Activated CD8-positive, alpha-beta memory T cell treated with anti-CD3 and anti-CD28 coated beads for 48 hours (primary cell): ENCODE data around the gene CCDC158.
"Not testable (repeated sequence)": the region's sequence is repeated elsewhere in the genome, so short reads cannot be mapped to it uniquely, and the experiment has no call there.

Experiments
- DNase-seq, 3 experiments: peaks; one replicate each; pipeline ENCODE4 v3.0.0-alpha.2; 2020; ENCODE audit warnings: low read depth in 2 of 3, low spot score in 2 of 3

CCDC158 gene

GRCh38 chr4:76430519-76431388 is 9.8 kb upstream of the CCDC158 start:
- DNase-seq, result no peak

- no peak for DNase-seq
Observed at GRCh38 chr4:76429636-76430035, 8.7 kb upstream of the CCDC158 start.

- no peak for DNase-seq
Observed at GRCh38 chr4:76426272-76426671, 5.3 kb upstream of the CCDC158 start.

- not testable (repeated sequence) for DNase-seq
Observed at GRCh38 chr4:76423159-76423558, 2.2 kb upstream of the CCDC158 start.

DNA sequence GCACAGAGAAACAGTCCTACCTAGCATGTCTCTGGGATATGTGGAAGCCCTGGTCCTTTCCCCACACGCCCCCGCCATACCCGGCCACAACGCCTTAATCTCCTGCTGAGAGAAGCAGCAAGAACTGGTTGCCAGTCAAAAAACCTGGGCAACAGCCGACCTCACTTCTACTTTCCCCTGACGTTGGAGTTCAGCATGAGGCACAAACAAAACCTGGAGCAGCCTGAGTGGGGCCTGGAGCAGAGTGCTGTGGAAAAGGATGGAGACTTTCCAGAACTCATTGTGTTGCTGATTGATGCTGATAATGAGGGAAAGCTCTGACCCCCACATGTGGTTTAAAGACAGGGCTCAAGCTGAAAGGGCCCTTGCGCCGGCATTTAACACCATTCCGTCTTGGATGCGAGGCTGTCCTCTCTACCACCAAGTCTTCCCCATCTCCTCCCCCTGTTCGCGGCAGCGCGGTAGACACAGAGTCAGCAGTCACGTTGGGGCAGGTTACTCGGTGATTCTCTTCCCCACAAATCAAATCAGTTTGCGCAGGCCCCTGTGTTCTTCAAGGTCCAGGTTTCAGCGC is 666 bp downstream of the CCDC158 start:
- no peak for DNase-seq

- DNase-seq, result no peak
Observed at GRCh38 chr4:76410636-76411035, 10.3 kb downstream of the CCDC158 start.

GRCh38 chr4:76407440-76408119 is 13.4 kb downstream of the CCDC158 start:
- DNase-seq, result no peak

GRCh38 chr4:76406081-76406480 is 14.9 kb downstream of the CCDC158 start:
- no peak for DNase-seq

- no peak for DNase-seq
Observed at GRCh38 chr4:76401654-76402053, 19.3 kb downstream of the CCDC158 start.

DNA sequence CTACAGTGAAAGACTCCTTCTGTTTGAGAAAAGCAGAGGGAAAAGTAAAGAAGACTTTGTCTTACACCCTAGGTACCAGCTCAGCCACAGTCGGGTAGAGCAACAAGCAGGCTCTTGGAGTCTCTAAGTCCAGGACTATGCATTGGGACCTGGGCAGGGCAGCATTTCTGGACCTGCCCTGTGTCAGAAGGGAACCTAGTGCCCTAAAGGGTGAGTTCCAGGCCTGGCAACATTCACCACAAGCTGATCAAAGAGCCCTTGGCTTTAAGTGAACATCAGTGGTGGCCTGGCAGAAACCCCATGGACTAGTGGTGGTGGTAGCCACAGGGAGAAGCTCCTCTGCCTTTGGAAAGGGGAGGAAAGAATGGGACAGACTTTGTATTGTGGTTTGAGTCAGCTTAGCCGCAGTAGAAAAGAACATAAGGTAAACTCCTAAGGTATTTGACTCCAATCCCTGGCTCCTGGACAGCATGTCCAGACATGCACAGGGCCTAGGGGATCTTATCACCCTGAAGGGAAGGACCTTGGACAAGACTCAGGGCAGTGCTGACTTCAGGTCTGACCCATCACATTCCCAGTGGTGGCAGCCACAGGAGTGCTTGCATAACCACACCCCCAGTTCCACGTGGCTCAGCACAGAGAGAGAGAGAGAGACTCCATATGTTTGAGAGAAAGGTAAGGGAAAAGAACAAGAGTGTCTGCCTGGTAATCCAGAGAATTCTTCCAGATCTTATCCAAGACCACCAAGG is 32.6 kb downstream of the CCDC158 start:
- no peak for DNase-seq

DNA sequence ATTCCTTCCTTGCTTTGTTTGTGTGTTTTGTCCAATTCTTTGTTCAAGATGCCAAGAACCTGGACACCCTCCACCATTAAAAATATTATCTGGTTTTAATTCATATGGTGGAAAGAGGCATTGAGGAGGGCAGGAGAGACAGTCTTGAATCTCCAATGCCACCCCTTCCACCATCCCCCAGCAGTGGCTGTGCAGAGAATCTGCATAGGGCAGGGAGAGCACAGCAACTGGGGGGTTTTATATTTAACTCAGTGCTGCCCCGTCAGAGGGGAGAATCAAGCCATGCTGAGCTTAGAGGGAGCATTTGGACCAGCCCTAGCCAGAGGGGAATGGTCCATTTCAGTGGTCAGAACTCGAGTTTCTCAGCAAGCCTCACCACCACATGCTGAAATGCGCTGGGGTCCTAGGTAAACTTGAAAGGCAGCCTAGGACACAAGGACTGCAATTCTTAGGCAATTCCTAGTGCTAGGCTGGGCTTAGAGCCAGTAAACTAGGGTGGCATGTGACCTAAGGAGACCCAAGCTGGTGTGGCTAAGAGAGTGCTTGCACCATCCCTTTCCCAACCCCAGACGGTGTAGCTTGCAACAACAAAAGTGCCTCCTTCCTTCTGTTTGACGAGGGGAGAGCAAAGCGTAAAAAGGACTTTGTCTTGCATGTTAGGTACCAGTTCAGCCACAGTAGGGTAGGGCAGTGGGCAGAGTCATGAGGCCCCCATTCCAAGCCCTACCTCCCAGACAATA is 34.2 kb downstream of the CCDC158 start:
- DNase-seq, result no peak

DNA sequence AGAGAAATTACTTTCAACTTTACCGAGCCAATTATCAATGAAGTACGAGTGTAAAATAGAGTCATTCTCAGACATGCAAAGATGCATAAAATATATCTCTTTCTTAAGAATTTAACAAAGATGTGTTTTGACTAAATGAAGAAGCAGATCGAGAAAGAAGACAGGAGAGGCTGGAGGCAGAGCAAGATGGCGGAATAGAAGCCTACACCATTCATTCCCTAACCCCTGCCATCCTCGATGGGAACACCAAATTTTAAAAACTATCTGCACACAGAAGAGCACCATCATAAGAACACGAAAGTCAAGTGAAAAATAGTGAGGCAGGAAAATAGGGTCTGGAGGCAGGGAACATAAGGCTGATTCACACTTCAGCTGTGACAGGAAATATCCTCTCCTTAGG is 35.0 kb downstream of the CCDC158 start:
- DNase-seq, result no peak

DNA sequence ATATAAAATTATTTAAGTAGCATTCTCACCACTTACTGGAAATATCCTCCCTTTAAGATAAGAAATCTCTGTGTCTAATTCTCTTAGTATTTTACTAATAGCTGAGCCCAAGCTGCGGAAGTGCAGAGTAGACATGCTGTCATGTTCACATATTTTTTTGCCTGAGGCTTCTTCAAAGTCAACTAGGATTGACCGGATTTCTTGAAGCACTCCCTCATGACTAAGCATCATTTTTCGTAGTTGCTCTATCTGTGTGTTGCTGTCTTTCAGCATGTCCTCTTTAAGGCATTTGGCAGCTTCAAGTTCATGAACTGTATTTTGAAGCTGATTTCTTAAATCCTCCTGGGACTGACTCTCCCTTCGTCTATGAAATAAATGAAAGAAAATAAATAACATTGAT is 36.9 kb downstream of the CCDC158 start:
- no peak for DNase-seq

DNA sequence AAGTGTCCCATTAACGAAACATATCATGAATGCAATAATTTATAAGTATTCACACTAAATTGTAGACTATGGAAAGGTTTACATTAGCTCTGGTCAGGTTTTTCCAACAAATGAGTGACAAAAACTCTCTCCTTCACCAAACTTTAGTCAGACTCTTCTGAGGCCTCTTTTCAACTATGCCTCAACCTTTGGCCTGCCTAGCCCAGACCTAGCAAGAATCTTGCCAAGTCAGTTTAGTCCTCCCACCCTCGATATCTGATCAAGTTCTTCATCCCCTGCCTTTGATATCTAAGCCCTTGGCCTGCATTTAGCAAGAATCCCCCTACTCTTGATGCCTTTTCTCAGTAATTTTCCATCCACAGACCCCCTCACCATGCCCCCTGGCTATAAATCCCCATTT is 37.9 kb downstream of the CCDC158 start:
- DNase-seq, result no peak

DNA sequence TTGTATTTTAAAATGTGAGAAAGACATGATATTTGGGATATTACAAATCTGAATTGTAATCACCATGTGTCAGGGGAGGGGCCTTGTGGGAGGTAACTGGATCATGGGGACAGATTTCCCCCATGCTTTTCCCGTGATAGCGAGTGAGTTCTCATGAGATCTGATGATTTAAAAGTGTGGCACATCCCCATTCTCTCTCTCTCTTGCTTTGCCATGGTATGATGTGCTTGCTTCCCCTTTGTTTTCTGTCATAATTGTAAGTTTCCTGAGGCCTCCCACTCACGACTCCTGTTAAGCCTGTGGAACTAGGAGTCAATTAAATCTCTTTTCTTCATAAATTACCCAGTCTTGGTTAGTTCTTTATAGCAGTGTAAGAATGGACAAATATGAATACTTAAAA is 39.0 kb downstream of the CCDC158 start:
- no peak for DNase-seq

- no peak for DNase-seq
Observed at GRCh38 chr4:76380561-76380960, 40.4 kb downstream of the CCDC158 start.

- no peak for DNase-seq
Observed at GRCh38 chr4:76377911-76378310, 43.0 kb downstream of the CCDC158 start.

- no peak for DNase-seq
Observed at GRCh38 chr4:76377481-76377901, 43.5 kb downstream of the CCDC158 start.

DNA sequence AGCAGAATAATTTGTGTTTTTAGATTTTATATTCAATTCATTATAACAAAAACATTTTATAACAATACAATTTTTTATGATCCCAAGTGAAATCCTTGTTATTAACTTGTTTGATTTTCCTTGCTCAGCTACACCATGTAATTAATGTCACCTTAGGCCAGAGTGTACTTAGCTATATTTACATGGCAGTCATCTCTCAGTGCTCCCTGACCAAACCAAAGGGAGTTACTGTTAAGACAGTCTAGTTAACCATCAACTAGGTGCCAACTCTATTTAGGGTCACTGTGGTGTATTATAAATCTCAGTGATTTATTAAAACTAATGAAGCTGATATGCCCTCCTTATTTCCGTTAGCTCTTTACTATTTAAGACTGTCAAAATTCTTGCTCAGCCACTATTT is 44.4 kb downstream of the CCDC158 start:
- no peak for DNase-seq

GRCh38 chr4:76375703-76376102 is 45.2 kb downstream of the CCDC158 start:
- DNase-seq, result no peak

- DNase-seq, result no peak
Observed at GRCh38 chr4:76374798-76375197, 46.1 kb downstream of the CCDC158 start.
